Measurements from ENCODE around the gene RNF138. TPM values are rescaled to one million over a fixed set of nuclear protein-coding genes. Genes with fewer than 3 reads are reported as not detected.

The RNF138 gene
- total and polyA plus RNA-seq, 2 of the 8 experiments (the other 6 are each of a cell fraction or from before 2014, with no cell fraction given) = 29.2 to 109 TPM

DNA sequence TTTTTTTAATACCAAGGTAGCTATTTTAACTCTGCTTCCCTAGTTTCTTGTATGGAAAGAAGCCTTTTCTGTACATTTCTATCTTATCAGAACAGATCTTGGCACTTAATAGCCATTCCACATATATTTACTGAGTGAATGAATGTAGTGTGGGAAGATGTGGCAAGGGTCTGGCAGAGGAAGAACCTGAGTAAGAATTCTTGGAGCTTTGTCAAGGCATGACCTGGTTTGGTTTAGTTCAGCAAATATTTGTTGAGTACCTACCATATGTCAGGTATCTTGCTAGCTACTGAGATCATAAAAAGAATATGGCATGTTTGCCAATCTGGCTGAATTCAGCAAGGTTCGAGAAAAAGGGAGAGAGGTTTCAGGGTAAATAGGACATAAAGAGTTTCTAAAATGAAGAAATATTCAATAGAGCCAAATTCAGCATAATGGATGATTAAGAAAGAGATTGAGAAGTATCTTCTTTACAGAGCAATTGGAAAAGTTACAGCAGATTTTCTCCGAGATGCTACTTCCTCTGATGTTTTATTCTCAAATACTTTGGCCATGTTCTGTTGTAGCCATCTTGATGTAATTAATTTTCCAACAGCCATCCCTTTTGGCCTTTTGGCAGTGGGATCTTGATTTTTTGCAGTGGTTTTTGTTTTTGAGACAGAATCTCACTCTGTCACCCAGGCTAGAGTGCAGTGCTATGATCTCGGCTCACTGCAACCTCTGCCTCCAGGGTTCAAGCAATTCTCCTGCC lies 76.5 kb downstream of the RNF138 start:
- H3K27ac ChIP-seq (ENCODE audit: low read depth, low read length) = no peak overlapping the region
- no peak overlapping the region for H4K5ac ChIP-seq (ENCODE audit: insufficient read length, low read depth, low read length)
- no peak overlapping the region for H2BK12ac ChIP-seq (ENCODE audit: low read depth, low read length)
- H3K23me2 ChIP-seq (ENCODE audit: low read depth, low read length) = no peaks in the 10 kb centered on the region
- H2BK15ac ChIP-seq (ENCODE audit: low read length) = no peak overlapping the region
- H2BK20ac ChIP-seq (ENCODE audit: low read length) = no peak overlapping the region
- H3K79me1 ChIP-seq (ENCODE audit: low read depth, low read length) = no peaks in the 10 kb centered on the region
- FAIRE-seq = no peak
- no peak overlapping the region for H3K56ac ChIP-seq (replicated peaks; ENCODE audit: insufficient read length, low read depth, low read length)
- WGBS, 2 experiments (ENCODE audit: extremely low coverage in 1 of 2, insufficient coverage in 1 of 2, insufficient read length in 1 of 2, insufficient replicate concordance in 2 of 2, low coverage in 1 of 2, low lambda C conversion rate in 2 of 2, missing lambda C conversion rate in 1 of 2) = 94% methylated on average over 3 of the region's 3 CpGs; no CpG with 5 or more reads in 1 of the 2 experiments
- H3K4me1 ChIP-seq (replicated peaks in 1 of 4; ENCODE audit: control insufficient read depth in 3 of 4, insufficient read depth in 4 of 4, low read length in 3 of 4) = no peaks in the 10 kb centered on the region
- no peak overlapping the region for H3K9ac ChIP-seq (replicated peaks in 1 of 4; ENCODE audit: extremely low read depth in 1 of 4, low read depth in 3 of 4, low read length in 3 of 4)
- H2AFZ ChIP-seq (ENCODE audit: low read length) = no peak overlapping the region
- H2BK5ac ChIP-seq (ENCODE audit: low read depth, low read length) = no peak overlapping the region
- no peaks in the 10 kb centered on the region for H3K79me2 ChIP-seq (ENCODE audit: control insufficient read depth in 1 of 2, insufficient read depth in 2 of 2, low read length in 2 of 2)
- no peak overlapping the region for H3K4ac ChIP-seq (replicated peaks; ENCODE audit: insufficient read length, low read depth, low read length)
- H2BK120ac ChIP-seq (replicated peaks; ENCODE audit: low read depth, low read length) = no peak overlapping the region
- no peak overlapping the region for H3K18ac ChIP-seq (ENCODE audit: extremely low read depth, low read length)
- DNase-seq (ENCODE audit: low read depth in 1 of 2, low spot score in 2 of 2) = no peak
- TF ChIP-seq FOSL1 (IDR thresholded peaks at IDR 0.05; ENCODE audit: insufficient read depth, low read depth, low read length) (no peak), POU5F1 (IDR thresholded peaks at IDR 0.05; ENCODE audit: low read depth, low read length) (no peak), GABPA (IDR thresholded peaks at IDR 0.05; ENCODE audit: borderline replicate concordance, insufficient read depth, low read length) (no peak), KDM5A (IDR thresholded peaks at IDR 0.05; ENCODE audit: low read length) (no peak), POLR2A (IDR thresholded peaks at IDR 0.05; ENCODE audit: control extremely low read depth in 1 of 2, low read depth in 2 of 2, low read length in 2 of 2) (no peak), YY1 (IDR thresholded peaks at IDR 0.05; ENCODE audit: low read depth, low read length) (no peak), RFX5 (IDR thresholded peaks at IDR 0.05; ENCODE audit: borderline replicate concordance, low read depth, low read length) (no peak), KDM4A (IDR thresholded peaks at IDR 0.05; ENCODE audit: low read depth, low read length, severe bottlenecking) (no peak), ASH2L (IDR thresholded peaks at IDR 0.05; ENCODE audit: low read length) (no peak), RXRA (IDR thresholded peaks at IDR 0.05; ENCODE audit: insufficient read depth, low read depth, low read length) (no peak)
- TF ChIP-seq, protein P1, sequence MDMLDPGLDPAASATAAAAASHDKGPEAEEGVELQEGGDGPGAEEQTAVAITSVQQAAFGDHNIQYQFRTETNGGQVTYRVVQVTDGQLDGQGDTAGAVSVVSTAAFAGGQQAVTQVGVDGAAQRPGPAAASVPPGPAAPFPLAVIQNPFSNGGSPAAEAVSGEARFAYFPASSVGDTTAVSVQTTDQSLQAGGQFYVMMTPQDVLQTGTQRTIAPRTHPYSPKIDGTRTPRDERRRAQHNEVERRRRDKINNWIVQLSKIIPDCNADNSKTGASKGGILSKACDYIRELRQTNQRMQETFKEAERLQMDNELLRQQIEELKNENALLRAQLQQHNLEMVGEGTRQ (IDR thresholded peaks at IDR 0.05; ENCODE audit: low read length) = no peak
- no peaks in the 10 kb centered on the region for H4K20me1 ChIP-seq (replicated peaks in 1 of 2; ENCODE audit: control insufficient read depth in 1 of 2, insufficient read depth in 2 of 2, low read length in 2 of 2)
- no peak overlapping the region for H3K23ac ChIP-seq (ENCODE audit: insufficient read length)
- no peaks in the 10 kb centered on the region for H3K9me3 ChIP-seq (ENCODE audit: insufficient read depth in 2 of 2, low read depth in 1 of 2, low read length in 1 of 2)
- no peak overlapping the region for H3K4me2 ChIP-seq (ENCODE audit: insufficient read depth in 1 of 2, low read depth in 2 of 2, low read length in 2 of 2)
- no peak overlapping the region for H3K14ac ChIP-seq (ENCODE audit: insufficient read length)
- ChIA-PET POLR2A (ENCODE audit: partially characterized antibody) (no interaction called here), CTCF (ENCODE audit: partially characterized antibody) (interaction anchor here (0.7 to 2.6 kb wide), 4 partner anchors 10 to 384 kb away, joined by 3 to 10 read pairs (median 4); no protein-coding TSS in a partner anchor)
- H3K27me3 ChIP-seq (replicated peaks in 1 of 4; ENCODE audit: control insufficient read depth in 3 of 4, extremely low read depth in 1 of 4, insufficient read depth in 3 of 4, low read length in 3 of 4) = no peaks in the 10 kb centered on the region
- H2AK5ac ChIP-seq (ENCODE audit: low read depth, low read length) = no peak overlapping the region
- H4K91ac ChIP-seq (replicated peaks; ENCODE audit: insufficient read length, low read length) = no peak overlapping the region
- H3K4me3 ChIP-seq (ENCODE audit: extremely low read depth in 1 of 4, insufficient read depth in 2 of 4, low read depth in 3 of 4, low read length in 4 of 4) = no peak overlapping the region
- no peaks in the 10 kb centered on the region for H3K36me3 ChIP-seq (ENCODE audit: control insufficient read depth in 2 of 4, insufficient read depth in 4 of 4, low read length in 3 of 4)
- H4K8ac ChIP-seq (ENCODE audit: extremely low read depth, insufficient read depth, low read length) = no peak overlapping the region
